Amniotic stem cell (primary cell): ENCODE results near the gene STX8.

Experiments used
- DNase-seq: peaks from one replicate; lab custom pipeline; 2025; lab: John Stamatoyannopoulos, UW

STX8 gene

GRCh38 chr17:9226794-9227135 is 348.9 kb downstream of the STX8 start:
- no peak for DNase-seq

GRCh38 chr17:9226130-9226793 is 349.4 kb downstream of the STX8 start:
- no peak for DNase-seq

- no peak for DNase-seq
Measured at GRCh38 chr17:9225305-9226101, 350.1 kb downstream of the STX8 start.

- no peak for DNase-seq
Measured at GRCh38 chr17:9224485-9224884, 351.1 kb downstream of the STX8 start.

GRCh38 chr17:9223531-9223930 is 352.1 kb downstream of the STX8 start:
- no peak for DNase-seq

GRCh38 chr17:9221922-9222180 is 353.8 kb downstream of the STX8 start:
- DNase-seq: no peak

- DNase-seq: no peak
Measured at GRCh38 chr17:9221147-9221921, 354.3 kb downstream of the STX8 start.

- no peak for DNase-seq
Measured at GRCh38 chr17:9220398-9221146, 355.0 kb downstream of the STX8 start.

GRCh38 chr17:9219631-9220397 is 355.8 kb downstream of the STX8 start:
- no peak for DNase-seq

- DNase-seq: no peak
Measured at GRCh38 chr17:9218911-9219310, 356.7 kb downstream of the STX8 start.

- no peak for DNase-seq
Measured at GRCh38 chr17:9218064-9218635, 357.5 kb downstream of the STX8 start.

- no peak for DNase-seq
Measured at GRCh38 chr17:9217151-9218056, 358.2 kb downstream of the STX8 start.

- DNase-seq: no peak
Measured at GRCh38 chr17:9215465-9215864, 360.2 kb downstream of the STX8 start.

- DNase-seq: no peak
Measured at GRCh38 chr17:9213303-9213640, 362.3 kb downstream of the STX8 start.

- DNase-seq: no peak
Measured at GRCh38 chr17:9212376-9213302, 363.0 kb downstream of the STX8 start.

- no peak for DNase-seq
Measured at GRCh38 chr17:9211133-9211765, 364.4 kb downstream of the STX8 start.

GRCh38 chr17:9209781-9210370 is 365.7 kb downstream of the STX8 start:
- no peak for DNase-seq

GRCh38 chr17:9209347-9209746 is 366.3 kb downstream of the STX8 start:
- DNase-seq: no peak
